ENCODE measurements around the gene JAK3. TPM values are rescaled to one million over a fixed set of nuclear protein-coding genes. Genes with fewer than 3 reads are reported as not detected.

The JAK3 gene
- total and polyA plus RNA-seq, 10 of the 15 experiments (the other 5 are each of a cell fraction or from before 2014, with no cell fraction given) = 7.8 to 67.9 (median 33.3) TPM

DNA sequence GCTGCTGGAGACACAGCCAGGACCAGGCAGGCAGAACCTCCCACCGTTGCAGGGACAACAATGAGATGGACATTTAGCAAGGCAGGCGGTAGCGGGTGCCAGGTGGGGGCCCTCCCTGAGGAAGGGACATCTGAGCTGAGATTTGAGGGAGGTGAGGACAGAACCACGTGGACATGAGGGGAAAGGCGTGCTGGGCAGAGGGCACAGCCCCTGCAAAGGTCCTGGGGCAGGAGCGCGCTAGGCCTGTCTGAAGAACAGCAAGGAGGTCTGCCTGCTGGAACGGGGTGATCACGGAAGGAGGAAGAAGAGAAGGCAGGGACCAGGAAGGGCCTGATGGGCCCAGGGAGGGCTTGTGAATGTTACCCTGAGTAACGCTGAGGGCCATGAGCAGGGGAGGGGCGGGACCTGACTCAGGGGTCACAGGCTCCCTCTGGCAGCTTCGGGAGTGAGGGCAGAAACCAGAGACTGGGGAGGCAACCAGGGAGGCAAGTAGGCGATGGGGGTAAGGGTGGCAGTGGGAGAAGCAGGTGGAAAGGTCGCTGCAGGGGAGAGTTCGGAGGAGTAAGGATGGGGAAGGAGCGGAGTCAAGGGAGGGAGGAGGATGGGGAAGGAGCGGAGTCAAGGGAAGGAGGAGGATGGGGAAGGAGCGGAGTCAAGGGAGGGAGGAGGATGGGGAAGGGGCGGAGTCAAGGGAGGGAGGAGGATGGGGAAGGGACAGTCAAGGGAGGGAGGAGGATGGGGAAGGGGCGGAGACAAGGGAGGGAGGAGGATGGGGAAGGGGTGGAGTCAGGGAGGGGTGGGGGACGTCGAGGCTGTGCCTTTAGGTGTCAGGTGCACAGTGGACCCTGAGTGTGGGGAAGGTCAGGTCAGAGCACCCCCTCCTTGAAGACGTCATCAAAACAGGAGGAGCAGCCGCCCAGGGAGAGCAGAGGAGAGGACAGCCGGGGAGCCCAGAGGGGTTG, 68.5 kb downstream of the JAK3 start:
- ATAC-seq = no peak
- H3K9ac ChIP-seq (ENCODE audit: control insufficient read depth, insufficient read depth, low read length) = no peak overlapping the region
- H3K4me2 ChIP-seq (ENCODE audit: control insufficient read depth, insufficient read depth) = no peak overlapping the region
- SMC1A ChIA-PET (ENCODE audit: uncharacterized antibody, unreplicated experiment) = interaction anchor here (0.6 kb wide), 1 partner anchor 69 kb away, joined by 3 read pairs; no protein-coding TSS in a partner anchor
- H4K20me1 ChIP-seq (ENCODE audit: control insufficient read depth, insufficient read depth) = no peaks in the 10 kb centered on the region; the same call in 1 of the 2 replicates
- H3K4me3 ChIP-seq = no peak overlapping the region
- H2AFZ ChIP-seq (ENCODE audit: control insufficient read depth, low read depth, low read length) = no peak overlapping the region
- RAD21 ChIA-PET (ENCODE audit: unreplicated experiment) = no interaction called here
- no TSS peak for BruUV-seq (replicated peaks)
- peaks cover 1 to 4% of the 10 kb centered on the region in 2 experiments; a peak in 3 of 4 replicates for H3K36me3 ChIP-seq (ENCODE audit: control insufficient read depth in 2 of 2, insufficient read depth in 2 of 2, low read length in 1 of 2)
- H3K27me3 ChIP-seq (replicated peaks in 1 of 2; ENCODE audit: control insufficient read depth in 2 of 2, insufficient read depth in 2 of 2, low read length in 1 of 2) = no peaks in the 10 kb centered on the region
- WGBS (ENCODE audit: insufficient coverage, insufficient replicate concordance, low lambda C conversion rate, missing lambda C conversion rate) = 80% methylated on average over 17 of the region's 25 CpGs
- H3K9me3 ChIP-seq (replicated peaks; ENCODE audit: control insufficient read depth, insufficient read depth, low read length) = no peaks in the 10 kb centered on the region
- intact Hi-C loops (cut with micrococcal nuclease; ENCODE audit: unreplicated experiment) (loop anchor here (5.0 kb wide), 1 partner anchor 78 kb away; the partner anchor contains the start of gene RPL18A), in situ Hi-C loops (cut with MboI) (no loop called here)
- CTCF ChIA-PET = no interaction called here
- no peak for DNase-seq (ENCODE audit: low read depth, low spot score)
- POLR2A ChIA-PET = interaction anchor here (0.7 kb wide), 1 partner anchor 73 kb away, joined by 5 read pairs; no protein-coding TSS in a partner anchor
- FAIRE-seq = no peak
- H3K27ac ChIP-seq (ENCODE audit: control insufficient read depth, insufficient read depth) = no peak overlapping the region
- H3K79me2 ChIP-seq (ENCODE audit: control insufficient read depth, insufficient read depth, low read length) = no peaks in the 10 kb centered on the region
- peaks cover 20% of the 10 kb centered on the region for H3K4me1 ChIP-seq (ENCODE audit: control insufficient read depth, insufficient read depth, low read length)
- TF ChIP-seq CHD4 (IDR thresholded peaks at IDR 0.05) = no peak
- no peak for TF ChIP-seq PAX5 (IDR thresholded peaks at IDR 0.05; ENCODE audit: borderline replicate concordance, low read depth, low read length)
- TF ChIP-seq RUNX3 (IDR thresholded peaks at IDR 0.05; ENCODE audit: low read length) = no peak
- no peak for TF ChIP-seq CBFB (IDR thresholded peaks at IDR 0.05; ENCODE audit: low read depth)
- TF ChIP-seq, protein P1, sequence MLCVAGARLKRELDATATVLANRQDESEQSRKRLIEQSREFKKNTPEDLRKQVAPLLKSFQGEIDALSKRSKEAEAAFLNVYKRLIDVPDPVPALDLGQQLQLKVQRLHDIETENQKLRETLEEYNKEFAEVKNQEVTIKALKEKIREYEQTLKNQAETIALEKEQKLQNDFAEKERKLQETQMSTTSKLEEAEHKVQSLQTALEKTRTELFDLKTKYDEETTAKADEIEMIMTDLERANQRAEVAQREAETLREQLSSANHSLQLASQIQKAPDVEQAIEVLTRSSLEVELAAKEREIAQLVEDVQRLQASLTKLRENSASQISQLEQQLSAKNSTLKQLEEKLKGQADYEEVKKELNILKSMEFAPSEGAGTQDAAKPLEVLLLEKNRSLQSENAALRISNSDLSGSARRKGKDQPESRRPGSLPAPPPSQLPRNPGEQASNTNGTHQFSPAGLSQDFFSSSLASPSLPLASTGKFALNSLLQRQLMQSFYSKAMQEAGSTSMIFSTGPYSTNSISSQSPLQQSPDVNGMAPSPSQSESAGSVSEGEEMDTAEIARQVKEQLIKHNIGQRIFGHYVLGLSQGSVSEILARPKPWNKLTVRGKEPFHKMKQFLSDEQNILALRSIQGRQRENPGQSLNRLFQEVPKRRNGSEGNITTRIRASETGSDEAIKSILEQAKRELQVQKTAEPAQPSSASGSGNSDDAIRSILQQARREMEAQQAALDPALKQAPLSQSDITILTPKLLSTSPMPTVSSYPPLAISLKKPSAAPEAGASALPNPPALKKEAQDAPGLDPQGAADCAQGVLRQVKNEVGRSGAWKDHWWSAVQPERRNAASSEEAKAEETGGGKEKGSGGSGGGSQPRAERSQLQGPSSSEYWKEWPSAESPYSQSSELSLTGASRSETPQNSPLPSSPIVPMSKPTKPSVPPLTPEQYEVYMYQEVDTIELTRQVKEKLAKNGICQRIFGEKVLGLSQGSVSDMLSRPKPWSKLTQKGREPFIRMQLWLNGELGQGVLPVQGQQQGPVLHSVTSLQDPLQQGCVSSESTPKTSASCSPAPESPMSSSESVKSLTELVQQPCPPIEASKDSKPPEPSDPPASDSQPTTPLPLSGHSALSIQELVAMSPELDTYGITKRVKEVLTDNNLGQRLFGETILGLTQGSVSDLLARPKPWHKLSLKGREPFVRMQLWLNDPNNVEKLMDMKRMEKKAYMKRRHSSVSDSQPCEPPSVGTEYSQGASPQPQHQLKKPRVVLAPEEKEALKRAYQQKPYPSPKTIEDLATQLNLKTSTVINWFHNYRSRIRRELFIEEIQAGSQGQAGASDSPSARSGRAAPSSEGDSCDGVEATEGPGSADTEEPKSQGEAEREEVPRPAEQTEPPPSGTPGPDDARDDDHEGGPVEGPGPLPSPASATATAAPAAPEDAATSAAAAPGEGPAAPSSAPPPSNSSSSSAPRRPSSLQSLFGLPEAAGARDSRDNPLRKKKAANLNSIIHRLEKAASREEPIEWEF (IDR thresholded peaks at IDR 0.05; ENCODE audit: insufficient replicate concordance, low read depth, low read length) = no peak
- TF ChIP-seq ASH2L (IDR thresholded peaks at IDR 0.05; ENCODE audit: borderline replicate concordance, low read depth) = no peak
- TF ChIP-seq, protein P2, sequence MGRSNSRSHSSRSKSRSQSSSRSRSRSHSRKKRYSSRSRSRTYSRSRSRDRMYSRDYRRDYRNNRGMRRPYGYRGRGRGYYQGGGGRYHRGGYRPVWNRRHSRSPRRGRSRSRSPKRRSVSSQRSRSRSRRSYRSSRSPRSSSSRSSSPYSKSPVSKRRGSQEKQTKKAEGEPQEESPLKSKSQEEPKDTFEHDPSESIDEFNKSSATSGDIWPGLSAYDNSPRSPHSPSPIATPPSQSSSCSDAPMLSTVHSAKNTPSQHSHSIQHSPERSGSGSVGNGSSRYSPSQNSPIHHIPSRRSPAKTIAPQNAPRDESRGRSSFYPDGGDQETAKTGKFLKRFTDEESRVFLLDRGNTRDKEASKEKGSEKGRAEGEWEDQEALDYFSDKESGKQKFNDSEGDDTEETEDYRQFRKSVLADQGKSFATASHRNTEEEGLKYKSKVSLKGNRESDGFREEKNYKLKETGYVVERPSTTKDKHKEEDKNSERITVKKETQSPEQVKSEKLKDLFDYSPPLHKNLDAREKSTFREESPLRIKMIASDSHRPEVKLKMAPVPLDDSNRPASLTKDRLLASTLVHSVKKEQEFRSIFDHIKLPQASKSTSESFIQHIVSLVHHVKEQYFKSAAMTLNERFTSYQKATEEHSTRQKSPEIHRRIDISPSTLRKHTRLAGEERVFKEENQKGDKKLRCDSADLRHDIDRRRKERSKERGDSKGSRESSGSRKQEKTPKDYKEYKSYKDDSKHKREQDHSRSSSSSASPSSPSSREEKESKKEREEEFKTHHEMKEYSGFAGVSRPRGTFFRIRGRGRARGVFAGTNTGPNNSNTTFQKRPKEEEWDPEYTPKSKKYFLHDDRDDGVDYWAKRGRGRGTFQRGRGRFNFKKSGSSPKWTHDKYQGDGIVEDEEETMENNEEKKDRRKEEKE (IDR thresholded peaks at IDR 0.05) = no peak
- no peak for TF ChIP-seq CEBPB (IDR thresholded peaks at IDR 0.05; ENCODE audit: borderline replicate concordance in 1 of 2, low read depth in 2 of 2, low read length in 2 of 2)
- no peak for TF ChIP-seq TCF3 (IDR thresholded peaks at IDR 0.05; ENCODE audit: borderline replicate concordance, insufficient read depth, low read depth, low read length)
- no peak for TF ChIP-seq GATAD2B (conservative IDR thresholded peaks at IDR 0.05; ENCODE audit: low read depth)
- TF ChIP-seq, protein P3, sequence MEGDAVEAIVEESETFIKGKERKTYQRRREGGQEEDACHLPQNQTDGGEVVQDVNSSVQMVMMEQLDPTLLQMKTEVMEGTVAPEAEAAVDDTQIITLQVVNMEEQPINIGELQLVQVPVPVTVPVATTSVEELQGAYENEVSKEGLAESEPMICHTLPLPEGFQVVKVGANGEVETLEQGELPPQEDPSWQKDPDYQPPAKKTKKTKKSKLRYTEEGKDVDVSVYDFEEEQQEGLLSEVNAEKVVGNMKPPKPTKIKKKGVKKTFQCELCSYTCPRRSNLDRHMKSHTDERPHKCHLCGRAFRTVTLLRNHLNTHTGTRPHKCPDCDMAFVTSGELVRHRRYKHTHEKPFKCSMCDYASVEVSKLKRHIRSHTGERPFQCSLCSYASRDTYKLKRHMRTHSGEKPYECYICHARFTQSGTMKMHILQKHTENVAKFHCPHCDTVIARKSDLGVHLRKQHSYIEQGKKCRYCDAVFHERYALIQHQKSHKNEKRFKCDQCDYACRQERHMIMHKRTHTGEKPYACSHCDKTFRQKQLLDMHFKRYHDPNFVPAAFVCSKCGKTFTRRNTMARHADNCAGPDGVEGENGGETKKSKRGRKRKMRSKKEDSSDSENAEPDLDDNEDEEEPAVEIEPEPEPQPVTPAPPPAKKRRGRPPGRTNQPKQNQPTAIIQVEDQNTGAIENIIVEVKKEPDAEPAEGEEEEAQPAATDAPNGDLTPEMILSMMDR (IDR thresholded peaks at IDR 0.05 in 2 of 3, conservative IDR thresholded peaks at IDR 0.05 in 1 of 3; ENCODE audit: control insufficient read depth in 2 of 3, extremely low read depth in 1 of 3, insufficient read depth in 1 of 3, low read depth in 3 of 3, low read length in 3 of 3) = no peak
- TF ChIP-seq CBX5 (IDR thresholded peaks at IDR 0.05; ENCODE audit: low read depth) = no peak

Data from GM12878 (cell line).